PFSK-1 (cell line): ENCODE data around the gene FBXO45.

ENCODE experiments used
- FOXP2 ChIP-seq: optimal IDR thresholded peaks from 2 replicates; pipeline ENCODE3; 2011; ENCODE audit warnings: borderline replicate concordance, control low read depth, inconsistent platforms; ENCODE audit not compliant: insufficient read depth; ENCODE audit errors: extremely low read length, extremely low read depth
- POLR2AphosphoS5 ChIP-seq: IDR thresholded peaks from 2 replicates; pipeline ENCODE4 v1.6.1; 2012; ENCODE audit warnings: low read depth, mild to moderate bottlenecking, control low read depth, low read length, moderate library complexity
- REST ChIP-seq, 2 experiments: IDR thresholded peaks; 2 replicates each; pipeline versions ENCODE4 v1.6.1 to v1.8.0; 2011 to 2012; ENCODE audit warnings: low read depth in 2 of 2, low read length in 2 of 2, control low read depth in 1 of 2, inconsistent platforms in 1 of 2, mild to moderate bottlenecking in 1 of 2, moderate library complexity in 1 of 2; ENCODE audit not compliant: insufficient read depth in 1 of 2
- SIN3A ChIP-seq: IDR thresholded peaks from 2 replicates; pipeline ENCODE4 v1.6.1; 2012; ENCODE audit warnings: mild to moderate bottlenecking, low read length, moderate library complexity, borderline replicate concordance; ENCODE audit not compliant: insufficient read depth
- TAF1 ChIP-seq: IDR thresholded peaks from 2 replicates; pipeline ENCODE4 v1.6.1; 2012; ENCODE audit warnings: low read length, control low read depth, borderline replicate concordance; ENCODE audit not compliant: insufficient read depth

GRCh38 chr3:196541684-196542445, 26.6 kb upstream of the FBXO45 start:
- TF ChIP-seq SIN3A (no peak), REST (IDR thresholded peaks at IDR 0.05; ENCODE audit: insufficient read depth in 1 of 2, low read depth in 2 of 2, low read length in 2 of 2) (no peak), POLR2AphosphoS5 (no peak), TAF1 (no peak), FOXP2 (no peak)
